SK-N-MC (cell line): ENCODE results near the gene FAM83E.

Experiments
- DNase-seq: peaks from one replicate; pipeline ENCODE4 v3.0.0-alpha.2; 2011; ENCODE audit warnings: low read depth, low spot score
- H3K27ac ChIP-seq: fragments of 200-600 bp; sonication (generic); 2 replicates; pipeline ENCODE4 v1.5.1; 2016; ENCODE audit warnings: mixed run types
- H3K36me3 ChIP-seq: fragments of 200-600 bp; sonication (generic); 2 replicates; pipeline ENCODE4 v1.6.1; 2017; ENCODE audit warnings: antibody characterized with exemption, low read length, mixed read lengths; ENCODE audit not compliant: insufficient read depth
- H3K4me3 ChIP-seq: fragments of 200-600 bp; sonication (generic); 2 replicates; pipeline ENCODE4 v1.5.1; 2016
- H3K9ac ChIP-seq: fragments of 200-600 bp; sonication (generic); 2 replicates; pipeline ENCODE4 v1.8.0; 2017; ENCODE audit warnings: mixed run types, mixed read lengths; ENCODE audit not compliant: insufficient read length
- H3K9me3 ChIP-seq: fragments of 200-600 bp; sonication (generic); 2 replicates; pipeline ENCODE4 v1.6.1; 2017; ENCODE audit warnings: low read depth, mild to moderate bottlenecking, antibody characterized with exemption, low read length, moderate library complexity, mixed read lengths
- EZH2 ChIP-seq: fragments of 200-600 bp; sonication (generic); IDR thresholded peaks from one replicate; pipeline ENCODE4 v1.6.1; 2017; ENCODE audit warnings: antibody characterized with exemption
- FOXP2 ChIP-seq: optimal IDR thresholded peaks from 2 replicates; pipeline ENCODE3; 2011; ENCODE audit warnings: mild to moderate bottlenecking, moderate library complexity; ENCODE audit not compliant: insufficient read depth; ENCODE audit errors: extremely low read length, control extremely low read depth
- POLR2AphosphoS5 ChIP-seq: IDR thresholded peaks from 2 replicates; pipeline ENCODE4 v1.6.1; 2012; ENCODE audit warnings: mild to moderate bottlenecking, low read depth, low read length, borderline replicate concordance

Gene FAM83E

DNA sequence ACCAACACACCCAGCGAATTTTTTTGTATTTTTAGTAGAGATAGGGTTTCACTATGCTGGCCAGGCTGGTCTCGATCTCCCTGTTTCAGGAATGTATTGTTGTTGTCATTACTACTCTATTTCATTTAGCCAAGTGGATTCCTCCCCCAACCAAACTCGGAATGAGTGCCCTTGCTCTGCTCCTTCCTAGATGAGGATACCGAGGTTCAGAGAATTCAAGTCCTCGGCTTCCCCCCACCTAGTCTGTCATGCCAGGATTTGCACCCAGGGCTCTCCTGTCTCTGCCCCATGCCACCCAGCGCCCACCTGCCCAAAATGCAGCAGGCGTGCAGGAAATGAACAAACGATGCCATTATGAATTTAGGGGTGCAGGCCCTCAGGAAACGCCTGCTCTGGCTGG lies 11.9 kb downstream of the FAM83E start:
- no peaks in the 10 kb centered on the region for H3K9me3 ChIP-seq
- no peak for TF ChIP-seq POLR2AphosphoS5
- no peak for TF ChIP-seq FOXP2
- TF ChIP-seq EZH2 = no peak
- no peaks in the 10 kb centered on the region for H3K36me3 ChIP-seq
- no peak overlapping the region for H3K9ac ChIP-seq
- H3K27ac ChIP-seq = no peak overlapping the region
- no peak for DNase-seq
- no peak overlapping the region for H3K4me3 ChIP-seq

GRCh38 chr19:48600679-48601417 lies 14.0 kb downstream of the FAM83E start:
- no peaks in the 10 kb centered on the region for H3K9me3 ChIP-seq
- H3K27ac ChIP-seq = no peak overlapping the region
- no peak for TF ChIP-seq EZH2
- no peak for TF ChIP-seq POLR2AphosphoS5
- TF ChIP-seq FOXP2 = no peak
- no peaks in the 10 kb centered on the region for H3K36me3 ChIP-seq
- no peak overlapping the region for H3K4me3 ChIP-seq
- no peak for DNase-seq
- H3K9ac ChIP-seq = no peak overlapping the region

GRCh38 chr19:48598996-48599700 lies 15.7 kb downstream of the FAM83E start:
- Histone ChIP-seq H3K9ac (no peak overlapping the region), H3K27ac (no peak overlapping the region), H3K36me3 (no peaks in the 10 kb centered on the region), H3K9me3 (no peaks in the 10 kb centered on the region), H3K4me3 (no peak overlapping the region)
- TF ChIP-seq EZH2 (no peak), POLR2AphosphoS5 (no peak), FOXP2 (no peak)
- DNase-seq = no peak

DNA sequence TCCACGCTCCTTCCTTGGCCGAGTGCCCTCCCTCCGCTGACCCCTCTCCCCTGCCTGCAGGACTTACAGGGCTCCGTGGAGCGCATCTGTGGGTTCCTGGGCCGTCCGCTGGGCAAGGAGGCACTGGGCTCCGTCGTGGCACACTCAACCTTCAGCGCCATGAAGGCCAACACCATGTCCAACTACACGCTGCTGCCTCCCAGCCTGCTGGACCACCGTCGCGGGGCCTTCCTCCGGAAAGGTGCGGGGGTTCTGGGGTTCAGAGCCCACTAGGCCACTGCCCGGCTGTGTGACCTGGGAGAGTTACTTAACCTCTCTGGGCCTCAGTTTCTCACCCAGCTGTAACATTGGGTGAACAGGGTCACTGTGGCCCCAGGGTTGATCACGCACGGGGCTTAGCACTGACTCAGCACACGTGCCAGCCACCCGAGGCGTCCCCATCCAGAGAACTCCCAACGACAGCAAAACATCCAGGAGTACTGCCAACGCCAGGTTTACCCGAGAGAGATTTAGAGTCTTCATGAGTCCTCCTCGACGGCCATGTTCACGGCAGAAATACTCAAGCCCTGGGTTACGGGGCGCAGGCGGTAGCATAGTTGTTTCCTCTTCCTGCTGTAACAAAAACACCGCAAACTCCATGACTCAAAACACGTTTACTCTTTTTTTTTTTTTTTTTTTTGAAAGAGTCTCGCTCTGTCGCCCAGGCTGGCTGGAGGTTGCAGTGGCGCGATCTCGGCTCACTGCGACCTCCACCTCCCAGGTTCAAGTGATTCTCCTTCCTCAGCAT lies 18.0 kb downstream of the FAM83E start:
- H3K4me3 ChIP-seq = no peak overlapping the region
- TF ChIP-seq EZH2 = no peak
- no peak for TF ChIP-seq POLR2AphosphoS5
- TF ChIP-seq FOXP2 = no peak

DNA sequence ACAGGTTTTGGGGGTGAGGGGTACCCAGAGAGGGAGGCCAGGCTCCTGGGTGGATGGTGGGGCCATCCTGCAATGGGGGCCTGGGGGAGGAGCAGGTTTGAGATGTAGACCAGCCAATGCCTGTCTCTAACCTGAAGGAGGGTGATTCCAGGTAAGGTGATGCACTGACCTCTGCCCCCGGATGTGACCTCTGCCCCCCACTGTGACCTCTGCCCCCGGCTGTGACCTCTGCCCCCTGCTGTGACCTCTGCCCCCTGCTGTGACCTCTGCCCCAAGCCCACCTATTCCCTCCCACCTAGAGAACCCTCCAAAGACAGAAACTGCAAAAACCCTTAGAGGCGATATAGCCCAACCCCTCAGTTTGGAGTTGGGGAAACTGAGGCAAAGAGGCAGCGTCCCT lies 18.6 kb downstream of the FAM83E start:
- no peak for DNase-seq
- H3K4me3 ChIP-seq = no peak overlapping the region
- no peaks in the 10 kb centered on the region for H3K36me3 ChIP-seq
- H3K27ac ChIP-seq = no peak overlapping the region
- TF ChIP-seq POLR2AphosphoS5 (no peak), FOXP2 (no peak), EZH2 (no peak)
- H3K9me3 ChIP-seq = no peaks in the 10 kb centered on the region
- no peak overlapping the region for H3K9ac ChIP-seq

More for the DNA sequence above, 18.0 kb downstream of the FAM83E start:
- DNase-seq = no peak
- Histone ChIP-seq H3K9me3 (no peaks in the 10 kb centered on the region), H3K9ac (no peak overlapping the region), H3K27ac (no peak overlapping the region), H3K36me3 (no peaks in the 10 kb centered on the region)

GRCh38 chr19:48595833-48596232 lies 19.0 kb downstream of the FAM83E start:
- DNase-seq = no peak
- Histone ChIP-seq H3K9ac (no peak overlapping the region), H3K36me3 (no peaks in the 10 kb centered on the region), H3K27ac (no peak overlapping the region), H3K9me3 (no peaks in the 10 kb centered on the region), H3K4me3 (no peak overlapping the region)
- no peak for TF ChIP-seq POLR2AphosphoS5
- no peak for TF ChIP-seq FOXP2
- TF ChIP-seq EZH2 = no peak

DNA sequence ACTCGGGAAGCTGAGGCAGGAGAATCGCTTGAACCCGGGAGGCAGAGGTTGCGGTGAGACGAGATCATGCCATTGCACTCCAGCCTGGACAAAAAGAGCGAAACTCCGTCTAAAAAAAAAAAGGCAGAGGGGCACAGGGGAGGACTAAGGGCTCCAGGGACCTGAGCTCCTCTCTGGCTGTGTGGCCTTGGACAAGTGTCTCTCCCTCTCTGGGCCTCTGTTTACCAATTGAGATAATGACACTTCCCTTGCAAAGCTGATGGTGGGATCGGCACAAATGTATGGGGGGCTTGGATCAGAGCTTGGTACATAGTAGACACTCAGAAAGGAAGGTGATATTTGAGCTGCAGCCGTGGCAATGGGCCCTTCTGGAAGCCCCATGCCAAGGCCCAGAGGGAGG lies 19.7 kb downstream of the FAM83E start:
- no peak overlapping the region for H3K27ac ChIP-seq
- no peak overlapping the region for H3K9ac ChIP-seq
- TF ChIP-seq EZH2 (no peak), POLR2AphosphoS5 (no peak), FOXP2 (no peak)
- no peak overlapping the region for H3K4me3 ChIP-seq
- H3K36me3 ChIP-seq = no peaks in the 10 kb centered on the region
- DNase-seq = no peak
- no peaks in the 10 kb centered on the region for H3K9me3 ChIP-seq

- Histone ChIP-seq H3K4me3 (no peak overlapping the region), H3K36me3 (no peaks in the 10 kb centered on the region), H3K9me3 (no peaks in the 10 kb centered on the region), H3K9ac (no peak overlapping the region), H3K27ac (no peak overlapping the region)
- DNase-seq = no peak
- TF ChIP-seq EZH2 (no peak), POLR2AphosphoS5 (no peak), FOXP2 (no peak)
Measured at GRCh38 chr19:48591021-48591420, 23.9 kb downstream of the FAM83E start.
